GM19240 (cell line): Measurements from ENCODE around the gene RHOU.

Source experiments
- DNase-seq: peaks from one replicate; pipeline ENCODE4 v3.0.0; 2011; ENCODE audit warnings: low spot score; ENCODE audit not compliant: insufficient read length

RHOU gene

DNA sequence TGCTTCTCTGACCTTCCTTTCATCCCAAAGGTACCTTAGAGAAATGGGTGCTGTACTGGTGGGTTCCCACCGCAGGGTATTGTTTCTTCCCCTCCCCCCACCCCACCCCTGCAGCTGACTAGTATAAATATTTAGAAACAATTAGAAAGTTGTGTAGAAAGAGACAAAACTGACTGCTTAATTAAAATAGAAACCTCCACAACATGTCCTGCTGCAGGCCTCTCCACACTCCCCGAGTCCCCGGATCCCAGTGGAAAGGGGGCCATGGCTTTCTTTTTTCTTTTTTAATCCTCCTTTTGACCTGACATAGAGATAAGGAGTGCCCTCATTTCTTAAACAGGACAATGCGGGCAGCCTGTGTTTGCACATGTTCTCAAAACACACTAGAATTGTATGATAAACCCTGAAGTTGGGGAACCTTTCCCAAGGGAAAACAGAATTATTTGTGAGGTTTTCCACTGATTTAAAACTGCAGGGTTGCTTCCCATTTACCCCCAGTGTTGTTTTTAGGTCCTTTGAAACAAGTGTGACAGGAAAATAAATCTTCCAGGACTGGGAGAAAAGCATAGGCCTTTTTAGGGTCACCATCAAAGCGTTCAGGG is 1.7 kb downstream of the RHOU start:
- no peak for DNase-seq

DNA sequence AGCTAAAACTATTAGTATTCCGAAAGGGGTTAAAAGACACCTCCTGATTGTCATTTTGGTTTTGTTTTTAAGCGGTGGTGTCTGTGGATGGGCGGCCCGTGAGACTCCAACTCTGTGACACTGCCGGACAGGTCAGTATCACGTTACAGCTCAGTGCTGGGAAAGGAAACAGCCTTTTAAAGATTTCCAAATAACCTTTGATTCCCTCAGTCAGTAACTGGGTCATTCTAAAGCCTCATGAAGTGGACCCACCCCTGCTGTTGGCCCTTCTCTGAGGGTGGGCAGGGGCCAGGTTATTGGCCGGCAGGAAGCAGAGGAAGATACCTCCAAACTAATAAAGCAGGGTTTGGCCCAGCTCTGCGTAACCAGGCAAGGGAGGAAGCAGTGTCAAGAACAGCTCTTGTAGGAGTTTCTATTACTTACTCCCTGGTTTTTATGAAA is 2.3 kb downstream of the RHOU start:
- DNase-seq = no peak

DNA sequence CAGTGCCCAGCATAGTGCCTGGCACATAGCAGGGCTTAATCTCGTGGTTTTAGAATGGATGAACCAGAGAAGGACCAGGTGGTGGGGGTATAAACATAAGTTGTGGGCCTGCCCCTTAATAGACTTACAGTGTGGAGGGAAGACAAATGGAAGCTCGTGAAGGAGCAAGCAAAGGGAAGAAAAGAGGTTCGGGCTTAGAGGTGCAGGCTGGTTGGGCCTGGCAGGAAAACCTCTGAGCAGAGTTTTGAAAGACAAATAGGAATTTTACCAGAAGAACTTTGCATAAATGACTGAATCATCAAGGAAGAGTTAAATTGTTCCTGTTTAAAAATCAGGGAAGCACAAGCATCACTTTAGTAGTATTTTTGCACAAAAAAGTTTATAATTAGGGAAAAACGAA is 4.5 kb downstream of the RHOU start:
- no peak for DNase-seq

DNA sequence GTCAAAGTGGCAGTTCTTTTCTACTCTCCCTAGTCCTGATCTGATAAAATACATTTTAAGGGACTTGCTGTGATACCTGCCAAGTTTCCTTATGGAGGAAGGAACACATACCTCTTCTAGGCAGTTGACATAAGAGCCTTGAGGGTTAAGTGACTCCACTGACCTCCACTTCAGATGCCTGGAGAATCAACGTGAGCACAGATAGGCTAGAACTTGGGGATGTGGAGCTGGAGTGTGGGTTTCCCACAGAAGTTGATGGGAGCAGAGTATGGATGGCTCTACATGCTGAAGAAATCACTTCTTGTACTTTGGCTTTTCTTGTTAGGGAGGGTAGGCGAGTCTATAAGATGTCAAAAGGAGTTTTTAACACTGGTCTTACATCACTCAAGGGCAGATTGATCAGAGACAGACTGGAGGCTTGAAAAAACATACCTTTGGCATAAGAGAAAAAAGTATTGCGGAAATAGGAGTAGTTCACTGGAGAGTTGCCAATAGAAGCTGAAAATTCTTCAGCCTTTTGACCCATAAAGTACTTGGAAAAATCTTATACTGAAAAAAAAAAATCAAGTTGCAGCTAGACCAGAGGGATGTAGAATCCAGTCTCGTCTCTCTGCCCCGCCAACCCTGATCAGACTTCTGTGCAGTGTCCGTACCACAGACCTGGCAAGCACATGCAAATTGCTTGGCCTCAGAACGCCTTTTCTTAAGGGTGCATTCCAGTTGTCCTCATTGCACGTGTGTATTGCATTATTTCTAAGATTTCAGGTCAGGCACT is 5.5 kb downstream of the RHOU start:
- DNase-seq = no peak

DNA sequence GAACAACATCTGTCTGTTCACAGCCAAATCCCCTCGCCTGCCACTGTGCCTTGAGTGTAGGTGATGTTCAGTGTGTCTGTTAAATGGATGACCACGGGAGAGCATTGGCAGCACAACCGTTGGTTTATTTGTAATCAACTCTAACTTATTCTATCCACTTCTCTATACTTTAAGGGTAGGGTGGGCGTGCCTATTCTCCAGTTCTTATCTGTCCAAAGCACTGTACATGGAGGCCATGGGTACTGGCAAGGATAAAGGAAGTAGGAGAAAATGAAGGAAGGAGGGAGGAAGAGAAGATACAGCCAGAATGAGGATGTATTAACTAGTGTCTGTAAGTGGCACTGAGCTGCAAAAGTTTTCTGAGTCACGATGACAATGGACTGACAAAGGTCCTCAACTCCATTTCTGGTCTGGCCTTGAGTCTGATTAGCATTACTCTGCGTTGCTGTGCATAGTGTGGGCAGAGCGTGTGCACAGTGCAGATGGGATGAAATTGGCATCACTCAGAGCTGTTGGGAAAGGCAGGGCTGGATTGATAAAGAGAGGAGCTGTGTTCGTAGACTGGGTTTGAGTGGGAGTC is 7.1 kb downstream of the RHOU start:
- DNase-seq = no peak

DNA sequence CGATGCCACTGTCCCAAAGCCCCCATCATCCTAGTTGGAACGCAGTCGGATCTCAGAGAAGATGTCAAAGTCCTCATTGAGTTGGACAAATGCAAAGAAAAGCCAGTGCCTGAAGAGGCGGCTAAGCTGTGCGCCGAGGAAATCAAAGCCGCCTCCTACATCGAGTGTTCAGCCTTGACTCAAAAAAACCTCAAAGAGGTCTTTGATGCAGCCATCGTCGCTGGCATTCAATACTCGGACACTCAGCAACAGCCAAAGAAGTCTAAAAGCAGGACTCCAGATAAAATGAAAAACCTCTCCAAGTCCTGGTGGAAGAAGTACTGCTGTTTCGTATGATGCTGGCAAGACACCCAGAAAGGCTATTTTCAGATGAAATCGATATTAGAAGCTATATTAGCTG is 8.1 kb downstream of the RHOU start:
- no peak for DNase-seq

DNA sequence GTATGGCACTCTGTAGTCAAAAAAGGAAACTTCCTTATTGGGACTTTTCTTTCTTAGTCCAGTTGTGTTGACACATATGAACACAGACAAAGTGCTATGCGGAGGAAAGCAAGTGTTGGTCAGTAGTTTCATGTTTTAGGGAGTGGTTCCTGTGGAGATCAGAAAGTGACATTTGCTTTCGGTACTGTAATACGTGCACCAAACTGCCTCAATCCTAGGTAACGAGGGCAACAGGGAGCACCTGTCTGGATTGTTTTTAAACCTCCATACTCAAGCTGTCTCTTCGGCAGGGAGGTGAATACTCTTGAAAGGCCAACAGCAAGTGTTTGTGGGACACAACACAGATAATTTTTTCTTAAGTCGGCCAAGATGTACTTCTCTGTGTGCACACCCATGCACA is 9.1 kb downstream of the RHOU start:
- no peak for DNase-seq

DNA sequence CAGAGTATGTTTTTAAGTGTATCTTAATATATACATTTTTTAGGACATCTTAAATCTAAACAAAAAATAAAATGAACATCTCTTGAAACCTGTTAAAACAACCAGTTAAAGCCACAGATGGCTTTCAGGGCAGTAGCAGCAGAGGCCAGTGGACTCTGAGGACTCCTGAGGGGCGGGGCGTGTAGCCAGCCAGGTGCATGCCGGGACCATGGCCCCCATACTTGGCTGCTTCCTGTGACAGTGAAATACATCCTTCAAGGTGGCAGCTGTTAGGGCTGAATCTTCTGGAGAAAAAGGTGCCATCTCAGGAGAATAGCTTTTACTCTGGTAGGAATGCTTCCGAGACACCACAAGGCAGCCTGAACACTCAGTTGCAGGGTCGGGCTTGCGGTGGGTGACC is 9.6 kb downstream of the RHOU start:
- DNase-seq = no peak

DNA sequence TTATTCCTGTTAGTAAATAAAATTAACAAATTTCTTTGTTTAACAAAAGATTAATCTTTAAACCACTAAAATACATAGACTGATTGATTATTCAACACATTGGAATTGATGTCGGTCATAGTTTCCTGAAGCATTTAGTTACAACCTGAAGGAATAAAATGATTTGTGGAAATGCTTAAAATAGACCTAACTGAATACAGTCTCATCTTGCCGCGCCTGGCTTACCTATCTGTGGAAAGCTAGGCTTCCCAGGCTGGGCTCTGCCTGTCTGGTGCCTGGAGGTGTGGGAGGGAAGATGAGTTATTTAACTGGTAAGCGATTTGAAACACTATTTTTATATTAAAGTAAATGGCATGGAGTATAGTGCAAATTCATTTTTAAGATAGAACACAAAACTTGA is 10.2 kb downstream of the RHOU start:
- no peak for DNase-seq

DNA sequence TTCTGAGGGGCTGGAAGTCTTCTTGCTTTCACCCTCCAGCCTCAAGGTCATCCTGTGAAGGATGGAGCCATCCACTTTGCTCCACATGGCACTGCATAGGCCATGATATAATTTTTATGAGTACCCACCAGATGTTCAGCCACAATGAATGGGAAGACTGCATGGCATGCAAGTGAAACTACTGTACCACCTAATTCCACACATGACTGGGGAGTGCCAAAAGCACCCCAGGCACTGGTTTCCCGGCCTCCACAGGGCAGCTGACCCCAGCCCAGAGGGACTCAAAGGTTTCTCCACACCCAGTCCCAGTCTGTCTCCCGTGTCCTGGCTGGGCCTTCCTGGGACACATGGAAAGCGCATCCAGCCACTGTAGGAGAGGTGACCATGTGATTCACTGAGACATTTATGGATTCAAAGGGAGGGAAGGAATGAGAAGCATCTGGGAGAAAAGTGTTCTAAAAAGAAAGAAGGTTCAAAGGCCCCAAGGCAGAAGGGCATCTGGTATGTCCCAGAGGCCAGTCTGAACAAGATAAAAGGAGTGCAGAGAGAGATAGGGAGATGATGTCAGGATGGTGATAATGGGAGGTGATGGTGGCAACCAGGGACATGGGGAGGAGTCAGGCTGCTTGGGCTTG is 12.1 kb downstream of the RHOU start:
- DNase-seq = no peak

DNA sequence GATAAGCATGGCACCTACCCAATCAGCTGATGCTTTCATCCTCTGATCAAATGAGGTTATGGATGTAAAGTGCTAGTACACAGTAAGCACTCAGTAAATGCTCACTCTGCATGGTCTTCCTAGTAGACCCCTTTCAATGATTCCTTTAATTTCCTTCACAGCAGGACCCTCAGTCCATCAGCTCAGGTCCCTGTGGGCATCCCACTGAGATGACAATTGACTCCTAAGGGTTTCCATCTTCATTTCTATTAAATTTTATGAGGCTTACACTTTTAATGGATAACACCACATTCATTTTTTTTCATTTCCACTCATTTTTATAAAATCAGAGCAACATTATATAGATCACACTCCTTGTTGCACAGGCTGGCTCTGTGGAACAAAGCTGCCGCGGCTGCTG is 12.8 kb downstream of the RHOU start:
- DNase-seq = no peak

DNA sequence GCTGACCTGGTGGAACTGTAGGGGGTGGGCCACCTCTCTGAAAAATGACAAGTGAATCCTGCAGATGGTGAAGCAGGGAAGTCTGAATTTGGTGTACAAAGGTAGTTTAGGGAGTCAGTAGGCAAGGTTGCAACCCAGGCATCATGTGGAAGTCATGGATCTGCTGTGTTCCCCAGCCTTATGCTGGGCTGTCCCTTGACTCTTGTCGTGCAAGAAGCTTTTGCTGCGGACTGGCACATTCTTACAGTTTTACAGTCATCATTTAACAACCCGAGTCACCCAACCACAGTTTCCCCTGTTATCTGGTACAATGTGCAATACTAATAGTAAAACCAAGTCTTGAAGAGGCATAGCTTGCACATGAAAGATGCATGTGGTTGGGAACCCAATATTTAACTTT is 13.2 kb downstream of the RHOU start:
- DNase-seq = no peak

DNA sequence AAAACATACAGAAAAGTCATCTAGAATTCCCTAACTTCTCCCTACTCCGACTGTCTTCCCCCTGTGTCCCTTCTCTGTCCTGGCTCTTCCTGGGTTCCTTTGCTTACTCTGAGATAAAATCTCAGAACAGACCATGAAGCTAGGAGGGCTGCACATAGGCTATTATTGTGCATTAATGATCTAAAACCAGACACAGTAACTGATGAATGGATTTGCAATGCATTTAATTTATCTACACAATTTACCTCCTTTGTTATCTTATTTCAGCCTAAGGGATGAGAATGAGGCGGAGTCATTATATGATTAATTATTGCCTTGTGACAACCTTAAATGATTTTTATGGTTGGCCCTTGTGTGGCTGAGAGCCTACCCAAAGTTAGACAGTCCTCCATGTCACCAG is 14.5 kb downstream of the RHOU start:
- DNase-seq = no peak

DNA sequence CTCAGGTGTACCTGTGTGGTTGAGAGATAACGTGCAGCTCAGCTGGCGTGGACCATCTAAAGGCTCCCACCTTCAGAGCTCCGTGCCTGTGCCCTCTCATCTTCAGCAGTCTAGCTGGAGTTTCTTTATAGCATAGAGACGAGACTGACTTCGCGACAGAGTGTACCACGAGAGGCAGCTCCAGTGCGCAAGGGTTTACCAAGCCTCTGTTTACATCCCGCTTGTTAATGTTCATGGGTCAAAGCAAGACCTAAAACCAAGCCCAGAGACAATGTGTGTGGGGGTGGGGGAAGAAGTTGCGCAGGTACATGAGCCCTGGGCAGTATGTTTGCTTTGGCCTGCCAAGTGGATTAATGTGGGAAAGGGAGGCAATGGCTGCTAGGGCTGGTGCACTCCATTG is 15.6 kb downstream of the RHOU start:
- DNase-seq = no peak

DNA sequence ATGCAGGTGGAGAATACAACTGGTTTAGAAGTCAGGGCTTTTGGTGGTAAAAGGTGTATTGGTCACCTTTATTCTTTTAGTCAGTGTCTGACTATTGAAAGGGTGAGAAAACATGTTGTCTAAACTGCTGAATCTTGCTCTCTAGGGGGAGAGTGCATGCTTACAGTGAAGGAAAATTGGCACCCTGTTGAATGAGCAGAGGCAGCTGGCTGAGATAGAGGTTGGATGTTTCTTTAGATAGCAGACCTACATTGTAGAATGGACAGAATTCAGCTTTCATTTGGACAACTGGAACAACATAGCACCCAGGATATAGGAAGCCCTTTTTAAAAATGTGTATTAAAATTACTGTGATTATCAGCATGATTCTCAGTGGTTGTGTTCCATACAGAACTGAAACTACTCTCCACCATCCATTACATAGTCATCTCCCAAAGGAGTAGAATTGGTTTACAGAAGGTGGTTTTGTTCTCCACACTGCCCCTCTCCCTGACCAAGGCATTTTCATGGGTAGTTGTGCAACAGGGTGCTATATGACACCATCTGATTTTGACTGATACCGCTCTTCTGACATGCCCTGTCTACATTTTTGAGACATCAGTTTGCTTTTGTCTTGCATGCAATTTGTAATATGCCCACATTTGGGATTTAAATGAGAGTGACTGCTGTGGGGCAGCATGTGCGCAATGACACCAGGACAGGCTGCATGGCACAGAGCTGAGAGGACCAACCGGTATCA is 16.2 kb downstream of the RHOU start:
- DNase-seq = no peak

DNA sequence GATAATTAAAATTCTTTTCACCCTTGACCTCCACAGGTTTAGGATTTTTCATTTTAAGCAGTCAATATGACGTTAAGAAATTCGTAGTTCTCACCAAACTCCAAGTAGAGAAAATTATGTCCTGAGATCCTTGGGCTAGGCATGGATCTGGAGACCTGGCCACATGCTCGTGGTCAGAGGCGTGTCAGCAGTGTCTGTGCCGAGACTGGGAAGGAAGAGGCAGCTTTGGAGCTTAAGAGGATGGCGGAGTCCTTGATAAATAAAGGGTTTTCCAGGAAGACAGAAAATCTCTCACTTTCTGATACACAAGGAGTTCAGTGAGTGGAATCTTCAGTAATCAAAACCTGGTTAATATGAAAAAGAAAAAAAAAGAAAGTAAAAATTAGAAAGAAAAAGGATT is 17.0 kb downstream of the RHOU start:
- DNase-seq = no peak

DNA sequence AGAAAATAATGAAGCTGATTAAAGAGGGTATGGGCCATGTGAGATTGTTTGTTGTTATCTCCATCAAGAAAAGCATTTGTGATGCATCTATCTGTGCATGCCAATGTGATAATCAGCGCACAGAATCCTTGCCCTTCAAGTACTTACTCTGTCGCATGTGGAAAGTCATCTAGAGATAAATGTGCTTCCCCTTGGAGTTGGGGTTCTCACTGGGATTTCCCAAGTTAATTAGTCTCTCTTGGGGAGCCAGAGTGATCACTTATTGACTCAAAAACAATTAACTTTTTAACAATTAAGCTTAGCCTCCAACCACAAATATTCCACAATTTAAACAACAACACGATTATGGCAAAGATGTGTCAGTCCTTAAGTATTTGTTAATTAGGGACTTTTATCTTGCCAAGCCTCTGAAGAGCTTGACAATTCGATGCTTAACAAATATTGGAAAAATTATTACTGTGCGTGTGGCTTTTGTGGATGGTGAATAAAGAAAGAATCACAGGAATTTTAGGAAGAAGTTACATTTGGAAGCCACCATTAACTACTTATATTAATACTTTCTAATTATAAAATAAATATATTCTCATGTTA is 17.5 kb downstream of the RHOU start:
- DNase-seq = no peak

DNA sequence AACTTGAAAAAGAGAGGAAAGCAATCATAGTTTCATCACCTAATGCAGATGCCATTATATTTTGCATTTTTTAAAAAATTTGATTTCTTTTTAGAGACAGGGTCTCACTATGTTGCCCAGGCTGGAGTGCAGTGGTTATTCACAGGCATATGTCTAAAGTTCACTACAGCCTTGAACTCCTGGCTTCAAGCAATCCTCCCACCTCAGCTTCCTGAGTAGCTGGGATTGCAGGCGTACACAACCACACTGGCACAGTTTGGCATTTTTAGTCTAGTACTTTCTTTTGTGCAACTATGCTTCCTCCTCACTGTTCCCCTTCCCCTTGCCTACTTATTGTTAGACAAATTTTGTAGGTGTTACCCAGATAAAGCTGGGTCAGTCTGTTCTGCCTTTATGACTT is 18.0 kb downstream of the RHOU start:
- DNase-seq = no peak

DNA sequence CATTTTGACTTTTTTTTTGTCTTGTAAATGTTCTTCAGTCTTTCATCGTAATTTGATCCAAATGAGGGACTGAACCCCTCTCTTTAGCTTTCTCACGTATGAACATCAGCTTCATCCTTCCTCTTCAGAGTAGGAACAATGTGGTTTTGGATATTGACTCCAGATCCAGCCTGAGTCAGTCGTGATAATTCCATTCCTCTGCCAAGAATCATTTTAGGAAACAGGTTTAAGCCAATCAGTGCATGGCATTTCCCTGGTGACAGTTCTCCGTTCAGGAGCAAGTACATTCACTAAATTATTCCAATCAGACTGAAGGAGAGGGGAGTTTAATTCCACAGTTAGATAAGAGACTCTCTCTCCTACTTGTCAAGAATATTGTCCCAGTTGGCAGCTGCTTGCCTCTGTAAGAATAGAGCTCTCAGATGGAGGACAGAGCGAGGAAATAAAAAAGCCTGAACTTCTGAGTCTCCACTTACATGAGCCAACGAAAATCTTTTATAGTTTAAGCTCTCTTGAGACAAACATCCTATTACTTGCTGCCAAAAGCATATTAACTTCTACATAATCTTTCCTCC is 18.6 kb downstream of the RHOU start:
- DNase-seq = no peak

DNA sequence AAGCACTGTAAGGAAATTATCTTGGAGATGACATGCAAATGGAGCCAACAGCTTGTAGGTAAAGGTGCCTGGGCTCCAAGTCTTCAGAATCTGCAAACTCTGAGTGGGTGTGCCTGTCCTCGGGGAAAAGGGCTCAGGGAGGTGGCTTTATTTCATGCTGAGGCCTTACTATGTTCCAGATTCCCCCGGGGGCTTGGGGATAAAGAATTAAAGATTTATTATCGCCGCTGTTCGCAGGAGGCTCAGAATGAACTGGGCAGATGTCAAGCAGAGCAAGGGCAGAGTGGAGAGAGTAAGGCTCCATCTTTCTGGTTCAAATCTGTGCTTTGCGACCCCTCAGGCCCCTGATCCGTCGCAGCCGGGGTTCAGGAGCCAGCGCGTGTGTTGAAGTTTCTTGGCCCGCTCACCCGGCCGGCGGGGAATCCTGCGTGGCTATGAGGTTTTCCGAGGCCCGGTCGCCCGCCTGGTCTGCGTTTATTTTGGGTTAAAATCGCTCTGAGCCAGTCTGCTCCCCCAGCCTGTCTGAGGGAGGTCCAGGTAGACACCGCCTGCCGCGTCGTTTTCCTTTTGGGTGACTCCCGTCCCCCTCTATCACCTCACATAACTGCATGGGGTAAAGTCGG is 19.5 kb downstream of the RHOU start:
- no peak for DNase-seq

DNA sequence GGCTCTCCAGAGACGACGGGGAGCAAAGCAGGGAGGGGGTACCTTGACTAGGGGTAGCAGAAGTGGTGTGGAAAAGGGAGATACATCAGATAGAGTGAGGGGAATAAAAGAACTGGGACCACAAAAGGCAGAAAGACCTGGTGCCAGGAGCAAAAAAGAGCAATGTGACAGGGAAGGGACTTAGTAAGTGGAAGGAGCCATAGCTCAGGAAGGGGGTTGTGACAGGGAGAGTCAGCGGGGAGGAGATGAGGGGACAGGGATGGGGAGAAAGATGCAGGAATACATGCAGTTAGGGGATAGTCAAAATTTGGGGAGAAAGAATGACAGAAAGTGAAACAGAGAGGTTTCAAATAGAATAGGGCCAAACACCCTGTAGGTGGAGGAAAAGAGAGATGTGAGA is 20.5 kb downstream of the RHOU start:
- DNase-seq = no peak
